GM19025 (cell line): ENCODE data around the gene RAMP2.
"Not testable (repeated sequence)": the region's sequence is repeated elsewhere in the genome, so short reads cannot be mapped to it uniquely, and the experiment has no call there.

Experiments
- ATAC-seq: cut with Tn5 transposase; IDR thresholded peaks from one replicate; pipeline ENCODE4 v1.9.1; 2021; ENCODE audit warnings: mild to moderate bottlenecking, low read depth, moderate library complexity; ENCODE audit not compliant: unreplicated experiment

The RAMP2 gene, protein sequence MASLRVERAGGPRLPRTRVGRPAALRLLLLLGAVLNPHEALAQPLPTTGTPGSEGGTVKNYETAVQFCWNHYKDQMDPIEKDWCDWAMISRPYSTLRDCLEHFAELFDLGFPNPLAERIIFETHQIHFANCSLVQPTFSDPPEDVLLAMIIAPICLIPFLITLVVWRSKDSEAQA

DNA sequence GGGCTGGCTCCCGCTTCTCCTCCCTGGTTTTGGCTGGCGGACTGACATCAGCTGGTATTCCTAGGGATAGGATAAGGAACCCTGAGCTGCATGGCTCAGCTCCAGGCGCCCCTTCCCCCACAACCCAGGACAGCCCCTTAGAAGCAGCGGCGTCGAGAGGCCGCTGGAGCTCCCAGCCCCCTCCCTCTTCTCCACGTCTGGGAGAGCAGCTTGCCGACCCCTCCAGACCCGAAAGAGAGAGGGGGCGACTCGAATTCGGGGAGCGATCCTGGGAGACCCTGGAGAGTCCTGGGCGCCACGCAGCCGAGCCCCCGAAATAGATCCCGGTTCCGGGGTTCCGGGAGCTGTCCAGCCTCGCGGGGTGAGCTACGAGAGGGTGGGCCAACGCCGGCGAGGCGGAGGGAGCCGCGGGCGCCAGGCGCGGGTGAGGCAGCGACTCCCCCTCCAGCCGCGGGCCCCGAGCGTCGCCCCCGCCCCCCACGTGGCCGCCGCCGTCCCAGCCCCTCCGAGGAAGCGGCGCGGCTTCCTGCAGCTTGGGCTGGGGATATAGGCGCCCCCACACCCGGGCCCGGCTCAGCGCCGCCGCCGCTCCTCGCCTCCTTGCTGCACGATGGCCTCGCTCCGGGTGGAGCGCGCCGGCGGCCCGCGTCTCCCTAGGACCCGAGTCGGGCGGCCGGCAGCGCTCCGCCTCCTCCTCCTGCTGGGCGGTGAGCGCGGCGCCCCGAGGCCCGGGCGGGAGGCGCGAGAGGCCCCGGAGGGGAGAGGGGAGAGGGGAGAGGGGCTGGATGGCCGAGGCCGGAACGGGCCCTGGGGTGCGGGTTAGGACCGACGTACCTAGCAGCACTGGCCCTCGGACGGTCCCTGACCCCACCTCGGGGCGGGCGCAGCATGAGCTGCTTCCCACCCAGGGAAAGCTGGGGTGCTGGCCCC lies at the start of gene RAMP2:
Gene RAMP2 (plus strand): TSS at position 576 of the 930 bp plus-strand sequence. CDS start 35 bp downstream, at position 611.
- ATAC-seq, result no peak

DNA sequence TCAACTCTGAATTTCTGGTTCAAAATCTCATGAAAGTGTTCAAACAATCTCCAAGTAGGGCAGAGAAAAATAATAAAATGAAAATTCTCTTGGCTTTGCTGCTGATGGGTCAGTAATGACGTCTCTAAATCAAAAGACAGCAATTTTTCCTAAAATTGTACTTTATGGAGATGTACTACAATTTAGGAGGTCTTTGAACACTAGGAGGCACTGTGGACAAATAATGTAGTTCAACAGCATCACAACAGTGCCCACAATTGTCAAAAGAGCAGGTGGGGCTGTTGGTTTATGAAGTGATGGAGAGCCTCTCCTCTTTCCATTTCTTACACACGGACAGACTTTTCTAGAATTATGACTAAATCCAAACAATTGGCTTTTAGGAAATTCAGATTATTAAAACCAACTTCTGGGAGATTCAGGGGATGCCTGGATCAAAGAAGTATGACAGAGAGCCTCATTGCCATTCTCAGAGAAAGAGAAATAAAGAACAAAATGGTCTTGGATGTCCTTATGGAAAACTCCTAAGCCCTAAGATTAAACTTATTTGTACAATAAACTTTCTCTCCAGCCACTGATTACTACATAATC lies 39.9 kb upstream of the RAMP2 start:
- no peak for ATAC-seq

DNA sequence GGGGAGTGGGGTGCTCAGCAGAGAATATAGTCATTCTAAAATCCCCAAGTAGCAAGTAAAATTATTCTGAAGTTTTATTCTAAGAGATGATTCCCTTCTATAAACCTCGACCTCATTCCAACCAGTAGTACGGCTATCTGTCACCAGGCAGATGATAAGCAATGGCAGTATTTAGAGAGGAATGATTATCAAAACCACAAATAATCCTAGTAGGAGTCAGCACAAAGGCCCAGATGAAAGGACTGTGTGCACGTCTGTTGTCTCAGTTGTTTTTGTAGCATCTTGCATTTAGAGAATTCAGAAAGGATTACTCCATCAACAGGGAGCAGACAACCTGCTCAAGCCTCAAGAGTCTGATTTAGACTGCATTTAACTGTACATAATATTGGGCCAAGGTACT lies 37.4 kb upstream of the RAMP2 start:
- ATAC-seq, result no peak

GRCh38 chr17:42725143-42725542 lies 35.9 kb upstream of the RAMP2 start:
- ATAC-seq, result no peak

DNA sequence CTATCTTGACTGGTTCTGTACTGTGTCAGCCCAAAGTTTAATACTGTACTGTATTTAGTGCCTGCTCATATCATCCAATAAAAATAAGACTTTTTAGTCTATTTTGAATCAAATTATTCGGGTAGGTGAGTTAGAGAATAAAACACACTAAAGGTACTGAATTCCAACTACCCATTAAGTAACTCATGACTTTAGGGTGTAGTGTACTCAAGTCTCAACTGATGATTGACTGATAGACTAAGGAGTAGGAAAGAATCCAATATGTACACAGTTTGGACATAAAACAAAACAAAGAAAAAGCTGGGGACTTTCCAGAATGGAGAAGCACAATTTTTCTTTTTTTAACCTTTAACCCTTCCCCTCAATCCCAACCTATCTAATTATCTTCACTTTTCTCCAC lies 20.3 kb upstream of the RAMP2 start:
- ATAC-seq, result no peak

- not testable (repeated sequence) for ATAC-seq
Measured at GRCh38 chr17:42742916-42743315, 18.1 kb upstream of the RAMP2 start.

DNA sequence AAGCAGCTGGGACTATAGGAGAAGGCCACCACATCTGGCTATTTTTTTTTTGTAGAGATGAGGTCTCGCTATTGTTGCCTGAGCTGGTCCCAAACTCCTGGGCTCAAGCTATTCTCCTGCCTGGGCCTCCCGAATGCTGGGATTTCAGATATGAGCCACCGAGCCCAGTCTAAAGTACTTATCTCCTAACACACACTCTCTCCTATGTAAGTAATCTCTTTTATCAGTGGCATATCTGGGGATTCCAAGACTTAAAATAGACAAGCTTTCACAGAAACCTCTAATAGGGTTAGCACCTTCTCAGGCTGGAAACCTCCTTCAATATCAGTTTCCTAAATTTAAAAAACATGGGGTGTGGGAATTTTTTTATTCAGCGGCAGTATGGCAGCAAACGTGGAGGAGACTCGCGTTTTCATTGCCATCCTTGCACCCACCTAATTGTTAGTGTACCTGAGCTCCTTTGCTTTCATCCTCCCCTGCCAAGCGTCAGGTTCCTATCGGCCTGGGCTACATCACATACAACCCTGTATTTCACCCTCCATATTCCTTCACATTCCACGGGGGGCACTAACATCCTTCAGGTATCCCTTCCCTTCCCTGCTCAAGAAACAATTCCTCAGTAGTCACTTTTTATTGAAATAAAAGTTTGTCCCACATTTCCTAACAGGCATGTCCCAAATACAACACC lies 17.3 kb upstream of the RAMP2 start:
- ATAC-seq, result no peak

- ATAC-seq, result peak; percentile 54
Measured at GRCh38 chr17:42744283-42744805, 16.7 kb upstream of the RAMP2 start.

- ATAC-seq, result peak; percentile 86
Measured at GRCh38 chr17:42744806-42745617, 16.0 kb upstream of the RAMP2 start, which contains the start of gene EZH1. Gene EZH1 (minus strand): TSS chr17:42745040. CDS start chr17:42728941, 16,099 bp downstream.

- ATAC-seq, result no peak
Measured at GRCh38 chr17:42748202-42748907, 12.7 kb upstream of the RAMP2 start.

DNA sequence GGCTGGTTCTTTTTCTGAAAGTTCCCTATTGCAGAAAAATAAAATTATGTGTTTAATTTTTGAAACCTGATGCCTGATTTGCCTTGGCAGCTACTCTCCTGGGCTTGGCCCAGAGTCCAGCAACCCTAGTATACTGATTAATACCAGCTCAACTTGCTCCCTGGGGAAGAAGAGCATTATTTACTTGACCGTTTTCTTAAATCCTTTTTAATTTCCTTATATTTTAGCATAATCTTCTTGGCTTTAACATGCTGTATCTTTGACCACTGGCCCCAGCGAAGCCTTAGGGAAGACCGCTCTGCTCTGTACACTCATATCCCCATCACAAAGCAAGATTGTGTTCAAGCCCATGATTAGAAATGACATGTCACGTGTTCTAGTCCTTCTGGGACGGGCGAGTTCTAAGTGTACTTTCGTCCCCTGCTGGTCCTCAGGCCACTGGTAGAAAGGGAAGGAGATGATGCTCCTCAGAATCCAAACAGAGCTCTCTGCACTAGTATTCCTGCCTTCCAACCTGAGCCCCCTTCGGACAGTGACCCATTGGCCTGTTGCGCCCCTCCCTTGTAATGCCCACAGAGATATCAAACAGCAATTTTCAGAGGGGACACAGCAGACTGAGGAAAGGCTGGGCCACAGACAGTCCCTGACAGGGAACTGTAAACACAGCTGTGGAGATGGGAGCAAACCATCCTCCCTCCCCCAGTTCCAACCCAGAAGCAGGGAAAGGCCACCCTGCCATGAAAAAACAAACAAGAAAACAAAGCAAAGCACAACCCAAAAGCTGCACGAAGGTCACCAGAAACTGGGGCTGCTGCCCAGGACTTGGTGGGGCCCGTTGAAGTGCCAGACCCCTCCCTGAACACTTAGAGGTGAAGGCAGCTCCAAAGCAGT lies 11.9 kb upstream of the RAMP2 start:
- ATAC-seq, result no peak

DNA sequence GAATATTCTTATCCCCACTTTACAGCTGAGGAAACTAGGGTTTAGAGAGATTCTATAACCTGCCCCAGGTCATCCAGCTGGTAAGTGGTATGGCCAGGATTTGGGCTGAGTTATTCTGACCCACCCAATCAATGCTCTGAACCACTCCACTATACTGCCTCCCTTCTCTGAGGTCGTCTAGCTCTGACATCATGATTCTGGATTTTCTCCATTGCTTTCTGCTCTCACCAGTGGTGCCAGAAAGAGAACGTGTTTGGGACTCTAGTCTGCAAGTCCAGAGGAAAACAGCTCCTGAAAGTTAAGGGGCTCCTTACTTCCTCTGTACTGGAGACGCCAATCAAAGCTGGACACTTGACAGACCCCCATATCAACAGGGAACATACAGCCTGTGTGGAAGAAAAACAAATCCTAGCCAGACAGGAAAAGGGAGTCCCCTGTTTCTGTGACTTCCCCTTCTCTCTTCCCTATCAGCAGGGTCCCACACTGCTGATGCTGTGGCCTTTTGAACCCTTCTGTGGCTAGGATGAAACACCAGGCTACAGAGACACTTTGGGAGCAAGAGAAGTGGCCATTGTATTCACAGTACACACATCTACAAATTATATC lies 10.2 kb upstream of the RAMP2 start:
- no peak for ATAC-seq

- no peak for ATAC-seq
Measured at GRCh38 chr17:42751628-42752027, 9.4 kb upstream of the RAMP2 start.

GRCh38 chr17:42754782-42755181 lies 6.2 kb upstream of the RAMP2 start:
- no peak for ATAC-seq

GRCh38 chr17:42759982-42760651 lies 910 bp upstream of the RAMP2 start:
- ATAC-seq, result peak; percentile 60

DNA sequence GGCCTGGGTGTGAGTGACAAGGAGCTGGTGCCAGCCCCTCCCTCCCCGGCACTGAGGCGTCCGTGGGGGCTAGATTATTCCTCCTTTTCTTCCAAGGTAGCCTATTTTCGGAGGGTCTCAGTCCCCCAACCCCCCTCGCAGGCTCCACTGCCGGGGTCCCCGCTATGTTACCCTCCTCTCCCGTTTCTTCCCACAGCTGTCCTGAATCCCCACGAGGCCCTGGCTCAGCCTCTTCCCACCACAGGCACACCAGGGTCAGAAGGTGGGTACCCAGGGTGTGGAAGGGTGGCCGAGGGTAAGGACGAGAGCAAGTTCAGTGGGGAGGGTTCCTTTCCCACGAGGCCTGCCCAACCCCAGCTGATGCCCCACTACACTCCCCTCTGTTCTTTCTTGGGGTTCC lies 611 bp downstream of the RAMP2 start:
- no peak for ATAC-seq

GRCh38 chr17:42766124-42766523 lies 5.1 kb downstream of the RAMP2 start:
- no peak for ATAC-seq
